GM12878 (cell line): ENCODE data around the gene COL1A2. TPM values are rescaled to one million over a fixed set of nuclear protein-coding genes. Genes with fewer than 3 reads are reported as not detected.

Experiments used
- ATAC-seq: fragments of 200-7000 bp; cut with Tn5 transposase; 3 replicates; pipeline ENCODE4 v1.9.1; 2020; ENCODE audit warnings: mild to moderate bottlenecking, moderate library complexity
- BruUV-seq: library from RNA; stranded (reverse); fragments of 400-500 nt; replicated peaks from 2 replicates; lab custom pipeline; 2021; lab: Mats Ljungman, UMichigan
- CTCF ChIA-PET: fragments of 300-600 bp; sonication (Branson Sonifier 250); formaldehyde crosslinking; extraction: SDS; loops from one replicate; lab custom pipeline; 2021; ENCODE audit warnings: inconsistent platforms; lab: Yijun Ruan, JAX
- POLR2A ChIA-PET: fragments of 350-600 bp; formaldehyde crosslinking; extraction: SDS; loops from one replicate; lab custom pipeline; 2021; ENCODE audit warnings: inconsistent platforms; lab: Charles Lee
- RAD21 ChIA-PET: fragments of 300-600 bp; sonication (Branson Sonifier 250); formaldehyde crosslinking; loops from one replicate; lab custom pipeline; 2023; ENCODE audit warnings: antibody characterized with exemption; ENCODE audit not compliant: unreplicated experiment; lab: Charles Lee
- SMC1A ChIA-PET: fragments of 300-600 bp; sonication (Branson Sonifier 250); formaldehyde crosslinking; loops from one replicate; lab custom pipeline; 2023; ENCODE audit not compliant: unreplicated experiment, uncharacterized antibody; lab: Charles Lee
- DNase-seq: peaks from one replicate; pipeline ENCODE4 v3.0.0-alpha.2; 2011; ENCODE audit warnings: low read depth, low spot score
- FAIRE-seq: peaks from 3 replicates; lab custom pipeline; 2011; peaks lifted over from hg19 to GRCh38; lab: Jason Lieb, UNC
- H2AFZ ChIP-seq: 2 replicates; pipeline ENCODE4 v1.6.0; 2011; ENCODE audit warnings: low read depth, low read length, control low read depth; ENCODE audit not compliant: control insufficient read depth
- H3K27ac ChIP-seq: 2 replicates; pipeline ENCODE4 v1.5.1; 2011; ENCODE audit warnings: control low read depth; ENCODE audit not compliant: control insufficient read depth, insufficient read depth
- H3K27me3 ChIP-seq, 2 experiments: replicated peaks in 1 of 2; 2 replicates each; pipeline versions ENCODE4 v1.6.0 to v1.6.1; 2011; ENCODE audit warnings: low read length in 1 of 2; ENCODE audit not compliant: control insufficient read depth in 2 of 2, insufficient read depth in 2 of 2
- H3K36me3 ChIP-seq, 2 experiments: 2 replicates each; pipeline ENCODE4 v1.5.1; 2011; ENCODE audit warnings: low read length in 1 of 2; ENCODE audit not compliant: control insufficient read depth in 2 of 2, insufficient read depth in 2 of 2
- H3K4me1 ChIP-seq: 2 replicates; pipeline ENCODE4 v1.6.1; 2011; ENCODE audit warnings: mild to moderate bottlenecking, low read length, moderate library complexity, mixed read lengths; ENCODE audit not compliant: control insufficient read depth, insufficient read depth
- H3K4me2 ChIP-seq: 2 replicates; pipeline ENCODE4 v1.6.0; 2011; ENCODE audit warnings: control low read depth; ENCODE audit not compliant: control insufficient read depth, insufficient read depth
- H3K4me3 ChIP-seq: fragments of 200-600 bp; sonication (generic); 2 replicates; pipeline ENCODE4 v1.5.1; 2016
- H3K79me2 ChIP-seq: 2 replicates; pipeline ENCODE4 v1.6.0; 2011; ENCODE audit warnings: low read length; ENCODE audit not compliant: control insufficient read depth, insufficient read depth
- H3K9ac ChIP-seq: 2 replicates; pipeline ENCODE4 v1.8.0; 2011; ENCODE audit warnings: low read length, control low read depth, mixed read lengths; ENCODE audit not compliant: control insufficient read depth, insufficient read depth
- H3K9me3 ChIP-seq: replicated peaks from 3 replicates; pipeline ENCODE4 v1.5.1; 2011; ENCODE audit warnings: mild to moderate bottlenecking, low read length; ENCODE audit not compliant: control insufficient read depth, insufficient read depth
- H4K20me1 ChIP-seq: 2 replicates; pipeline ENCODE4 v1.6.0; 2011; ENCODE audit not compliant: control insufficient read depth, insufficient read depth
- BCLAF1 ChIP-seq: fragments of 450-650 bp; IDR thresholded peaks from 2 replicates; pipeline ENCODE4 v1.6.1; 2017; ENCODE audit warnings: antibody characterized with exemption, mild to moderate bottlenecking, moderate library complexity
- E2F4 ChIP-seq: IDR thresholded peaks from 2 replicates; pipeline ENCODE4 v1.6.1; 2012; ENCODE audit warnings: low read depth, low read length, improper control_type of control experiment
- EP300 ChIP-seq, 2 experiments: fragments of 150-350 bp in 1 of 2; IDR thresholded peaks; 2 replicates each; pipeline ENCODE4 v1.6.1; 2011 to 2012; ENCODE audit warnings: low read depth in 2 of 2, low read length in 2 of 2, borderline replicate concordance in 1 of 2, improper control_type of control experiment in 1 of 2, inconsistent platforms in 1 of 2; ENCODE audit not compliant: control insufficient read depth in 1 of 2
- MEF2A ChIP-seq: IDR thresholded peaks from 2 replicates; pipeline ENCODE4 v1.6.1; 2011; ENCODE audit warnings: low read depth, mild to moderate bottlenecking, low read length, moderate library complexity; ENCODE audit not compliant: insufficient read depth
- MTA3 ChIP-seq: IDR thresholded peaks from 2 replicates; pipeline ENCODE4 v1.6.1; 2012; ENCODE audit warnings: low read length, inconsistent platforms, borderline replicate concordance
- NFIC ChIP-seq: IDR thresholded peaks from 2 replicates; pipeline ENCODE4 v1.6.1; 2012; ENCODE audit warnings: low read depth, mild to moderate bottlenecking, inconsistent platforms, low read length, moderate library complexity
- POLR2AphosphoS2 ChIP-seq: IDR thresholded peaks from 2 replicates; pipeline ENCODE4 v1.6.1; 2011; ENCODE audit warnings: low read depth, mild to moderate bottlenecking, low read length, improper control_type of control experiment, moderate library complexity
- ZBTB33 ChIP-seq: fragments of 450-650 bp; IDR thresholded peaks from 2 replicates; pipeline ENCODE4 v1.6.1; 2017; ENCODE audit warnings: mild to moderate bottlenecking
- ZNF217 ChIP-seq: fragments of 450-650 bp; IDR thresholded peaks from 2 replicates; pipeline ENCODE4 v1.6.1; 2017; ENCODE audit warnings: antibody characterized with exemption, mild to moderate bottlenecking
- WGBS: methylation state at CpG from one replicate; pipeline ENCODE4 v1.1.6; 2016; ENCODE audit warnings: low lambda C conversion rate; ENCODE audit not compliant: insufficient replicate concordance, insufficient coverage; ENCODE audit errors: missing lambda C conversion rate; 5-methylcytosine and 5-hydroxymethylcytosine counted together
- in situ Hi-C: fragments of 300-500 bp; cut with MboI; formaldehyde crosslinking; loops from 9 replicates; pipeline ENCODE4 v1.14.3; 2018; ENCODE audit warnings: mixed read lengths
- intact Hi-C: fragments of 100-400 bp; cut with micrococcal nuclease; formaldehyde crosslinking; loops from one replicate; pipeline ENCODE4 v1.14.2; 2022; ENCODE audit not compliant: unreplicated experiment
- polyA plus RNA-seq, 11 experiments: library from polyadenylated mRNA; depleted of rRNA in 4 of 11; unstranded in 6 of 11; stranded (reverse) in 5 of 11; fragments of >200 nt; fragmentation: Nextera tagmentation in 4 of 11; fragmentation: Illumina TruSeq in 1 of 11; extraction: Ambion mirVana in 4 of 11; extraction: Trizol in 1 of 11; gene quantifications; 1 replicate in 1 of 11; 2 replicates in 10 of 11; pipeline versions ENCODE4 v1.2.1 to v1.2.3, GENCODE V29; 2011 to 2016; ENCODE audit warnings: inconsistent platforms in 2 of 11, missing spikeins in 2 of 11, low read depth in 1 of 11
- total RNA-seq, 4 experiments: library from RNA; depleted of rRNA in 3 of 4; stranded (reverse); fragments of >200 nt in 3 of 4; fragmentation: Illumina TruSeq in 1 of 4; extraction: Trizol in 1 of 4; gene quantifications; 2 replicates each; pipeline versions ENCODE4 v1.2.1 to v1.2.3, GENCODE V29; 2013 to 2021

COL1A2 gene
- total and polyA plus RNA-seq, 10 of the 15 experiments (the other 5 are each of a cell fraction or from before 2014, with no cell fraction given): 0.03 to 2.5 (median 0.76) TPM; not detected in 4

- no peaks in the 10 kb centered on the region for H3K79me2 ChIP-seq
- no TSS peak for BruUV-seq
- 50% methylated on average over 3 of the region's 3 CpGs for WGBS
- RAD21 ChIA-PET: no interaction called here
- H3K27me3 ChIP-seq: no peaks in the 10 kb centered on the region
- intact Hi-C loops (no loop called here), in situ Hi-C loops (no loop called here)
- POLR2A ChIA-PET: no interaction called here
- no peak overlapping the region for H2AFZ ChIP-seq
- TF ChIP-seq ZBTB33: no peak
- no peak for TF ChIP-seq ZNF217
- TF ChIP-seq MEF2A: no peak
- TF ChIP-seq NFIC: no peak
- no peak for TF ChIP-seq MTA3
- no peak for TF ChIP-seq BCLAF1
- TF ChIP-seq E2F4: no peak
- TF ChIP-seq EP300 (IDR thresholded peaks at IDR 0.05; ENCODE audit: borderline replicate concordance in 1 of 2, control insufficient read depth in 1 of 2, low read depth in 2 of 2, low read length in 2 of 2): no peak
- TF ChIP-seq POLR2AphosphoS2: no peak
- no peak overlapping the region for H3K27ac ChIP-seq
- DNase-seq (no peak), FAIRE-seq (no peak), ATAC-seq (no peak)
- CTCF ChIA-PET: interaction anchor here (0.6 to 0.9 kb wide), 2 partner anchors 30 to 685 kb away, joined by 3 to 4 read pairs; no protein-coding TSS in a partner anchor
- H3K36me3 ChIP-seq: no peaks in the 10 kb centered on the region
- H3K9ac ChIP-seq: no peak overlapping the region
- no peaks in the 10 kb centered on the region for H4K20me1 ChIP-seq
- H3K4me1 ChIP-seq: no peaks in the 10 kb centered on the region
- no peak overlapping the region for H3K4me3 ChIP-seq
- no peak overlapping the region for H3K4me2 ChIP-seq
- no peaks in the 10 kb centered on the region for H3K9me3 ChIP-seq
- SMC1A ChIA-PET: interaction anchor here (1.0 kb wide), 1 partner anchor 10 kb away, joined by 4 read pairs; no protein-coding TSS in a partner anchor
Measured at GRCh38 chr7:94366163-94366562, 28.5 kb upstream of the COL1A2 start.
